GM21786 (cell line): ENCODE measurements around the gene GRAP2.
"Not testable (repeated sequence)": the region's sequence is repeated elsewhere in the genome, so short reads cannot be mapped to it uniquely, and the experiment has no call there.

Source experiments
- ATAC-seq: cut with Tn5 transposase; IDR thresholded peaks from one replicate; pipeline ENCODE4 v1.9.1; 2021; ENCODE audit not compliant: unreplicated experiment

GRAP2 gene

GRCh38 chr22:39896313-39896996 lies 4.4 kb upstream of the GRAP2 start:
- ATAC-seq = no peak

DNA sequence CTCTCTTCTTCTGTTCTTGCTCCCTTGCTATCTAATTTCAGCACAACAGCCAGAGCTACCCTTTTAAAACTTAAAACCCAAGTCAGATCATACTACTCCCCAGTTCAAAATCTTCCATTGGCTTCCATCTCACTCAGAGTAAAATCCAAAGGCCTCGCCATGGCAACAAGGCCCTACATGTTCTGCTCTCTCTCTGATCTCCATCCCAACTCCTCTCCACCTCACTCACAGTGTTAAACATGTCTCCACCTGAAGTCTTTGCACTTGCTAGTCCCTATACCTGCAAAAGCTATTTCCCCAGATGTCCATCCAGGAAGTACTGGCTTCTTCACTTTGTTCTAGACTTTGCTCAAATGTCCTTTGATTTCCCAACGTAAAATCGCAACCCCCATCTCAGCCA lies 3.0 kb upstream of the GRAP2 start:
- no peak for ATAC-seq

DNA sequence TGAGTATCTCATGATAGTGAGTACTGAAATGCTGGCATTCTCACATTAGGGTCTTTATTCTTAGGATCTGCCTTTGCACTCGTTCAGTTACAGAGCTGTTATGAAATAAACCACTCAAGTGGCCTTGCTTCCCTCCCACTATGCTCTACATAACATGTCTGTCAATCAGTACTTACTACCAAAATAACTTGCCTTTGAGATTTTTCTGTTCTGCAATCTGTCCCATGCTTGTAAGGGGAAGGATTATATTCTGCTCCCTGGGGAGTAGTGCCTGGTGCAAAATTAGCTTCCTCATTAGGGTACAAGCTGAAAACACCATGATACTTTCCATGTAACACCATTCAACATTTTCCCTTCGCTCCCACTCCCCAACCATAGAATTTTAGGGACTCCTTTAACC lies 1.9 kb upstream of the GRAP2 start:
- ATAC-seq = peak; percentile 73

DNA sequence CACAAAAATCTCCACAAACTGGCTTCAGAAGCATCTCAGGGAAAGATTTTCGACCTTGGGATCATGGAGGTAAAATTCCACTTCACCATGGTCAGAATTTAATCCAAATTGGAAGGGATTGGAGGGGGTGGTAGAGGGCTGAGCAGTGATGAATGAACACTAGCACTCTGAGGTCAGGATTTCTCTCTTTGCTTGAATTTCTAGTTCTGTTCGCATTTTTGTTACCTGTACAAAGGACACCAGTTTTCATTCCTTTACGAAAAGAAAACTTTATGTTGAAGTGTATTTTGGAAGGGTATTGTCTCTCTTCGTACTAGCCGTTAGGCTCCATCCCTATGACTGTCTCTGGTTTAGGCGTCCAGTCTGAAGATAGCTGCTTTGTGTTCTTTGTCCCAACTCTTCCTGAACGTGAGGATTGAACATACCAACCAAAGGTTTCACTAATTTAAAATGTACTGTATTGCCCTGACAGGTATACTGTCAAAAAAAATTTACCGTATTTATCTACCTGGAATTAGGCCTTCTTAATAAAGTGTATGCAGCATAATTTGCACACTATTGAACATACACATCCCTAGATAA lies 772 bp downstream of the GRAP2 start:
- no peak for ATAC-seq

- not testable (repeated sequence) for ATAC-seq
Measured at GRCh38 chr22:39904024-39904423, 3.1 kb downstream of the GRAP2 start.

DNA sequence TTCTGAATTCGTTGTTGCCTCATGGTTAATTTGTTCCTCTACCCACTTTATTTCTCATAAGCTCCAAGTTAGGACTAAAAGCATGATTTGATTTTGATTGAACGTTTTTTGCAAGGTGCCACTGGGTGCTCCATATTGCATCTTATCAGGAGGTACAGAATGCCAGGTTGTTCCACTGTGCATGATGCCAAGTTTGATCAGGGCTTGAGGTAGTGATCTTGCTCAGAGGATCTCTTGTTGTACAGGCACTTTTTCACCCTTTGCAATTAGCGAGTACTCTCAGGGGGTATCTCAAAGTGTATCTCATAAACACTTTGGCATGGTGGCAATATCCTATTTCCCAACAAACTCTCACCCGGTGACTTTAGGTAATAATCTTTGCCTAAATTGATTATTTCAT lies 4.0 kb downstream of the GRAP2 start:
- ATAC-seq = no peak

DNA sequence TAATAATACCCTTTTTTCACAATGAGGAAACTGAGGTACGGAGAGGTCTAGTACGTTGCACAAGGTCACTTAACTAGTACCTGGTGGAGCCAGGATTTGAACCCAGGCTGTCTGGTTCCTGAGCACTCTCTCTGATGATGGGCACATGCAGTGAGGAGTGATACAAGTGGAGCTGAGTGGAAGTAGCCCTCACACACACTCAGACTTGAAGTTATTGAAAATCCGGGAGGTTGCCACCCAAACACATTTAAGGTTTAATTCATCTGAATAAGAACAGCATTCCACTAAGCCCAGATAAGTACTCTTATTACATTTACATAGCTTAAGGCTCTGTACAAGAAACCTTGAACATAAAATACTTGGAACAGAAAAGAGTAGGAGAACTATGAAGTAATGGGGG lies 4.8 kb downstream of the GRAP2 start:
- no peak for ATAC-seq

- ATAC-seq = no peak
Measured at GRCh38 chr22:39906207-39906606, 5.3 kb downstream of the GRAP2 start.

- ATAC-seq = no peak
Measured at GRCh38 chr22:39907047-39907446, 6.2 kb downstream of the GRAP2 start.

DNA sequence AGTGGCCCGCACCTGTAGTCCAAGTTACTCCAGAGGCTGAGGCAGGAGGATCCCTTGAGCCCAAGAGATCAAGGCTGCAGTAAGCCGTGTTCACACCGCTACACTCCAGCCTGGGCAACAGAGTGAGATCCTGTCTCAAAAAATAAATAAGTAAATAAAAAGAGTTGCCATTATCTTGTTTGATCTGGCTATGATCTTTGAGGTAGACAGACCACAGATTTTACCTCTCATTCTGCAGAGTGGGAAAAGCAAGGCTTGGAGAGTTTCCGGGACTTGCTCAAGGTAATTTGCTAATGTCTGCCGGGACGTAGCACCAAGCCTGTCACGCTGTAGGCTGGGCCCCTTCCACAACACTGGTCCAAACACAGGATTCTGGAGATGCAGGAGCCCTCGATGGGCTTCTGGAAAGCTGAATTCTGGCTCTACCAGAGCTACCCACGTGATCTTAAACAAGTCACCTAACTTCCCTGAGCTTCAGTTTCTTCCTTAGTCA lies 6.8 kb downstream of the GRAP2 start:
- ATAC-seq = no peak

DNA sequence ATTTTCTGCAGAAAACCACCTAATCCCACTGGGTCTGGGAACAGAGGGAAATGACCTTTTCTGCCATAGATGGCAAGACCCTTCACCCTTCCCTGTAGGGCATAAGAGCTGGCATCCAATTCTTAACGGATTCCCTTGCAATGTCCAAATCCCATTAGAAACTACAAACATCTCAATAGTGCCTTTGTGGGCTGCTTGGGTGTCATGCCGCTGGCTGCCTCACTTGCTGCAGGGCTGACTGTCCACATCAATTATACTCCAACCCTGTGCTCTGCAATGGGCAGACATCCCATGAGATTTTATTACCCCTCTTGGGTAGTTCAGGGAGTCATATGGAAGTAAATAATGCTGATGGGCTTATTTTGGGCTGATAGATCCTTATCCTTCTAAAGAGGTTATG lies 7.3 kb downstream of the GRAP2 start:
- ATAC-seq = no peak

GRCh38 chr22:39908737-39909136 lies 7.9 kb downstream of the GRAP2 start:
- no peak for ATAC-seq

GRCh38 chr22:39910876-39911613 lies 10.2 kb downstream of the GRAP2 start:
- no peak for ATAC-seq

DNA sequence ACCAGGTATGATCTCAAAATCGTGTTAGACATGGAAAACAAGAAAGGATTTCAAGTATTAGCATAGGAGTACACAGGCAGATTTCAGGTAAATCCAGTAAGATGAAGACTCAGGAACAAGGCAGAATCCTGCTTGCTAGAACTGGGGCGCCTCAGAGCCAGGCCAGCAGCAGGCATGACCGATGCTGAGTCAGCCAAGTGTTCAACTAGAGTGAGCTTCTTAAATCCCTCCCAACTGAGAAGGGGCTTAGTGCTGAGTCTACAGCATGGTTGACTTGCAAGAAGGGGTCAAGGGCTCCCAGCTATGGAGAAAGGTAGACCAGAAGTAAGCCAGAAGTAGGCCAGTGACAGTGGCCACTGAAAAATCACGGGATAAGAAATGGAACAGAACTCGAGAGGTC lies 12.4 kb downstream of the GRAP2 start:
- ATAC-seq = no peak

DNA sequence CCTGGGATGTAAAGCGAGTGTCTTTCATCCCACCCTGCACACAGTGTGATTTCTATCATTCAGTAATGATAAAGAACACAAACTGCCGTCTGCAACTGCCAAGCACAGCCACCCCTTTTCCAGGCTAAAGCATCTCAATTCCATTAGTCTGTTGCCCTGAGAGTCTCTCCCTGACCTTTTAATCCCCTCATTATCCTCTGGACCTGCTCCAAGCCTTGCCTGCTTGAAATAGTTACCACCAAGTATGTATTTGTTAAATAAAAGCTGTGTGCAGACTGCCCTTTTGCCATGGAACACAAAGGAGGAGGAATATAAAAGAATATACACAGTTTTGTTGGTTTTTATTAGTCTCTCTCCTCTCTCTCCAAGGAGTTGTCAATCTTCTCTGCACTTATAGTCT lies 13.0 kb downstream of the GRAP2 start:
- ATAC-seq = no peak

DNA sequence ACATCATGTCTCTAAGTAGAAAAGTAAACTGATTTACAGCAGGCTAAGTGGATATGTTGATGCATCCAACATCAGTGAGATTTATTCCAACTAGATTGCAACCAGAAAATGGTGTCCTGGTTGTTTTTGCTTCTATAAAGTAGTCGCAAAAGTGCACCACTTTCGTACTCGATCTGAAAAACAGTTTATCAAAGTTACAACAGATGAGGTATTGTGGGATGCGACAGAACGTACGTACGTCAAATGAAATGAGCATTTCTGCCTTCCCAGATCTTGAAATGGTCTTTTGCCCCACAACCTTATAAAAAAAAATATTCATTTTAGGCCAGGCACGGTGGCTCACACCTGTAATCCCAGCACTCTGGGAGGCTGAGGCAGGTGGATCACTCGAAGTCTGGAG lies 13.7 kb downstream of the GRAP2 start:
- ATAC-seq = no peak

DNA sequence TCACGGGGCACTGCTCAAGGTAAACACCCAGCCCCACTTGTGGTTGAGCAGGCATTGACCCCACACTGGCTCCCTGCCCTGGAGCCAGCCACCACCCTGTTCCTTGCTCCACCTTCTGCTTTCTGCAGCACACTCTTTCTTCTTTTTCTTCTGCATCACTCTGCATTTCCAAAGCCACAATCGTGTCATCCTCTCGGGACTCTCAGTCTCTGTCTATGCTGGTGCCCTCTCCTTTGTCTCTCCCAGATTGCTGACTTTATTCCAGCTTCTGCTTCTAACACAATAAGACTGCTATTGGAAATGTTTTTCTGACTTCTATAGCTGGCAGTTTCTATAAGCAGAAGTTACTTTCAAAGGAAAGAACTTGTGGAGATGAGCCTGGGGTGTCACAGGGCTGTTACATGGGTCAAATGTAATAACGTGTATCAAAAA lies 14.4 kb downstream of the GRAP2 start:
- no peak for ATAC-seq

DNA sequence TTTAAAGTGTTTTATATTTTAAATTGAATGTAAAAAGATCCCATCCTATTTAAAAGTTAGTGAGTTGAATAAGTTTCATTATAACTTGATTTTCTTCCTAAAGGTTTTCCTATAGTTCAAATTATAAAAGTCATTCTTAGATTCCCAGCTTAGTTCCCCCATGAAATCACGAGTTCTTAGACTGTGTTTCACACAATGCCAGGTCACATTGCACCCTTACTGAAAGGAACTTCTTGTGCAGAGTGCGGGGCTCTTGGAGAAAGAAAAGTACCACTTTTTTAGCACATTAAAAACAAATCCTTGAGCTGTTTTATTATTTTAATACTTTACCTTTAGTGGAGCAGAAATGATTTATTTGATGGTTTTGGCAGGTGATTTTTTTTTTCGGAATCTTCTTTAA lies 15.6 kb downstream of the GRAP2 start:
- no peak for ATAC-seq

DNA sequence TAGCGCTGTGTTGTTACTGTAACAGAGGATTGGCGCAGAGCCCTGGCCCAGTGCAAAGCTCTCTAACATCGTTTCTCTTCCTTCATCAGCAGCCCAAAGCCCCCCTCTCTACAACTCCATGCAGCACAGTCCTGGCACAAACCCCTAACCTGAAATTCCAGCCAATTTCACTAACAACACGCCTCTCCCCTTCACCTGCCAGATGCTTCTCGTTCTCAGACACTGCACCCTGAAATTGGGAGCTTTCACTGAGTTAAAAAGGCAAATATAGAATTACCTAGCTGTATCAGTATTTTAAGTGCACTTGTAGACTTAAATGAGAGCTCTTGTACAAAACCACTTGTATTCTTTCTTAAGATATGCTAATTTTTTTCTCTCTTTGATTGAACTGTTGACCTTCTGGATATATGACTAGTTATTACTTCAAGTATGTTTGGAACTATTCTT lies 16.3 kb downstream of the GRAP2 start:
- ATAC-seq = no peak

GRCh38 chr22:39917776-39918495 lies 17.1 kb downstream of the GRAP2 start:
- ATAC-seq = no peak

DNA sequence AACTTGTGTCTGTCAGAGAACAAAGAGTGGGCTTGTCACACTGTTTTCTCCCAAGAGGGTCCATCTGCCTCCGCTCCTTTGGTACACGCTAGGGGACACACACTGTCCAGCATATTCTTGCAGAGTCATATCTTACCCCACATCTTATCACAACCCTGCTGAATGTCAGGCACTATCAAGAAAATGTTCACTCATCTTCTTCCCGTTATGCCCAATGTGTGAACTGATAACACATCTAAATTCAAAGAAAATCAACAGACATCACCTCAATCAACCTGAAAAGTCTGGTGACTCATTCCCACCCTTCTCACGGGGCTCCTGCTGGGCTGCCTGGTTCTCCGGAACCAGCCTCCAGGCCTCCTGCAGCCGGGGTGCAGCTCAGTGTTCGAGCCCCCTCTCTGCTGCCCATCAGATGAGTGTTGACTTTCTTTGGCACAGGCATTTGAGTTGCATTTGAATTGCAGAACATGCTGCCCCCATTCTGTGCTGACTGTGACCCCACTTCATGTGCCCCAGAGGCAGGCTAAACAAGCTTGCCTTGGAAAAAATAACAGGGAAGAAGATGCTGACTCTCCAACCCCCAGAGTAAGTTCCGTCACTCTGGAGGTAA lies 19.4 kb downstream of the GRAP2 start:
- ATAC-seq = no peak
